ENCODE results near the gene MRPL58.
"Not testable (repeated sequence)": the region's sequence is repeated elsewhere in the genome, so short reads cannot be mapped to it uniquely, and the experiment has no call there.

MRPL58 gene

DNA sequence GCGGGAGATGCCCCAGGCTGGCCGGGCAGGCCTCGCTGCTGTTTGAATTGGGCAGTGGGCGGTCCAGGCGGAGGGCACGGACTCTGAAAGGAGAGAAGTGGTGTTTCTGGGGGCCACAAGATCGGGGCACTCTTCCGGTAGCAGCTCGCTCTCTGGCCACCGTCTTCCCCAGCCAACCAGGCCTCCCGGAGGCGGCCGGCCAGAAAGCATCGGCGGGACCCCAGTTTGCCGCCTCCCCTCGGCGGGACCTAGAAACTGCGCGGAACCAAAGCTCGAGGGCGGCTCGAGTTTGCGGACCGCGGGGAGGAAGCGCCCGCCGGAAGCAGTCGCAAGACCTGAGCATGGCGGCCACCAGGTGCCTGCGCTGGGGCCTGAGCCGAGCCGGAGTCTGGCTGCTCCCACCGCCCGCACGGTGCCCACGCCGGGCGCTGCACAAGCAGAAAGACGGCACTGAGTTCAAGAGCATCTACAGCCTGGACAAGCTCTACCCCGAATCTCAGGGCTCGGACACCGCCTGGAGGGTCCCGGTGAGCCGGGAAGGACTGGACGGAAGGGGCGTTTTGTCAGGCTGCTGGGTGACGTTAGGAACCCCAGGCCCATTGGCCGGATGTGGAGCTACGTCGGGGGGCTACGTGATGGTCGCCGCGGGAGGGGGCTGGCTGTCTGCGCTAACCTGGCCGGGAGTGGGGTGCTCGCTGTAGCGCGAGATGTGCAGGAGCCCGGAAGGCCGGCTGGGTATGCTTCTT lies at the start of gene MRPL58:
Gene MRPL58 (plus strand): TSS at position 325 of the 746 bp plus-strand sequence. CDS start 17 bp downstream, at position 342.
- DNase-seq (ENCODE audit: low read depth in 3 of 3), result peak; percentile 63 to 66 (median 65)

- no peak for DNase-seq (ENCODE audit: low read depth in 3 of 3)
These were observed 48.8 kb upstream of the MRPL58 start for GRCh38 chr17:74963656-74964055.

- DNase-seq (ENCODE audit: low read depth in 3 of 3), result no peak
These were observed 48.2 kb upstream of the MRPL58 start for GRCh38 chr17:74964246-74964761.

- no peak for DNase-seq (ENCODE audit: low read depth in 3 of 3)
These were observed 47.4 kb upstream of the MRPL58 start for GRCh38 chr17:74964988-74965622.

GRCh38 chr17:74968361-74968780 lies 44.1 kb upstream of the MRPL58 start:
- DNase-seq (ENCODE audit: low read depth in 3 of 3), result no peak

- DNase-seq (ENCODE audit: low read depth in 3 of 3), result not testable (repeated sequence)
These were observed 43.0 kb upstream of the MRPL58 start for GRCh38 chr17:74969501-74969900.

DNA sequence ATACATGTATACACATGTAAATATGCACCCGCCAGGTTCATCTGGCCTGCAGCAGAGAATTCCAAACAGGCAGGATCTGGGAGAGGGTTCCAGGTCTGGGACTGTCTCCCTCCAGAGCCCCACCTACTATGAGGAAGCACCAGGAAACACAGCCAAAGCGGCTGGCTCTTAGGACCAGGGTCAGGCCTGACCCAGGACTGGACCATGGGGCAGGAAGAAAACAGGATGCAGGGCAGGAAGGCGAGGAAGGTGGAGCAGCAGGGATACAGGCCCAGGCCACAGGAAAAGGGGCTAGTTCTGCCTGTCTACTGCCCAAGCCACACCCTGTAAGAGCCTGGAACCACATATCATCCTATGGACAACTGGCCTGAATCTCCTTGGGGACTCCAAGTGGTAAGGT lies 42.1 kb upstream of the MRPL58 start:
- DNase-seq (ENCODE audit: low read depth in 3 of 3), result no peak

DNA sequence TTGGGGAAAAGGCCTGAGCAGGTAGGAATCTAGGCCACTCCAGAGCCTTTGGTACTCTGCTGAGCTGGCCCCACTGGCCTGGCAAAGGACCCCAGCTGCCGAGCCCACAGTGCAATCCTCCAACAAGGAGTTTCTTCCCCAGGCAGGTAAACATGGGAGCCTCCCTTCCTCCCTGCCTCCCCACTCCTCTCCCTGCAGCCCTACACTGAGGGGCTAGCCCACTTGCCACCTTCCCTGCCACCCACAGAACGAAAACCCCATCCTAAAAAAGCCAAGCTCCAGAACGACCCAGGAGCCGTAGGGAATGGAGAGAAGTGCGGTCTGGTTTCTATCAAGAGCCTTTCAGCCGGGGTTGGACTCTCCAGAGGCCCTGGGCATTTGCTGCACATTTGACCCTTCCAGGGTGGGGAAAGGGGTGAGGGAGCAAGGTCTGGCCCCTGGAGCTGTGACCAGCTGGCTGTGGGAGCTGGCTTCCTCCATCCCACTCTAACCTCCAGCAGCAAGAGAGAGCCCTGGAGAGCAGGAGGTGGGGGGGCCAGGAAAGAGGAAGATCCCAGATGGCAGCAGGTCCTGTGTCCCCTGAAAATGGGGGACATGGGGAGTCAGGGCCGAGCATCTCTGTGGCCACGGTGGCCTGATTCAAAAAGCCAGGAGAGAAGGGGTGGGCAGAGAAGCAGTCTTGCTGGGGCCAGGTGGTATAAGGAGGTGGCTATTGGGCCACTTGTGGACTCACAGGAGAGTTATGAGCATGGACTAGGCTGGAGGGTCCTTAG lies 41.2 kb upstream of the MRPL58 start:
- no peak for DNase-seq (ENCODE audit: low read depth in 3 of 3)

GRCh38 chr17:74971842-74972106 lies 40.7 kb upstream of the MRPL58 start:
- DNase-seq (ENCODE audit: low read depth in 3 of 3), result no peak

DNA sequence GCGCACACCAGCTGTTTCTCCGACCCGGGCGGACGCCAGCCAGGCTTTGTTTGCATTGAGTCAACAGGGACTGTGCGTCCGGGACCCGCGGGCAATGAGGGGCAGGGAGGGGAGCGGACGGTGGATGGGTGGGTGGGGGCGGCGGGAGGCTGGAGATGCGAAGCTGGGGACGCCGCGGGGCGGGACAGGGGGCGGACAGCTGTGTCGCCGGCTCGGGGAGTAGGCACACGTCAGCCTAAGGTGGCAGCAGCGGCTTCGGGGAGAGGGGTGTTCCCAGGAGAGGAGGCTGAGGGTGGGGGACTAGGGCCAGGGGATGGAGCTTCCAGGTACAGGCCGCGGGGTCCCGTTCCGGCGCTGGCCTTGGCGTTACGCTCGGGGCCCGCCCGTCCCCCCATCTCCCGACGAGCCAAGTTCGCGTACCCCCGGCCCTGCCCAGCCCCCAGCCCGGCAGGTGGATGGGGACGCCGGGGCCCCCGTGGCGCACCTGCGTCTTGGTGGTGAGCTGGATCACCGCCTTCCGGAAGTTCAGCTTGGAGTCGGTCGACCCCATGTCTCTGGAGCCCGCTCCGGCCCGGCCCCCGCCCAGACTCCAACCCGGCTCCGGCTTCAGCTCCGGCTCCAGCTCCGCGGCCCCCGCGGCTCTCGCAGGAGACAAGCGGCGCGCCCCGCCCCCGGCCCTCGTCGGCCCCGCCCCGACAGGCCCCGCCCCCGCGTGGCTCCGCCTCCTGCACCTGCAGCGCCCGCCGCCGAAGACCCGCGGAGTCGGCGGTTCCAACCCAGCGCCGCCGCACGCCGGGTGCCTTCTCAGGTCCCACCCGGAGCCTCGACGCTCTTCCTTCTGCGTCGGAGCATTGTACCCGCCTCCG lies 40.1 kb upstream of the MRPL58 start, which contains the start of gene HID1:
Gene HID1 (minus strand): TSS at position 653 of the 866 bp plus-strand sequence. CDS start 103 bp downstream, at position 550.
- DNase-seq (ENCODE audit: low read depth in 3 of 3), result peak; percentile 75 to 80 (median 76)

GRCh38 chr17:74972973-74973328 lies 39.5 kb upstream of the MRPL58 start:
- no peak for DNase-seq (ENCODE audit: low read depth in 3 of 3)

- no peak for DNase-seq (ENCODE audit: low read depth in 3 of 3)
These were observed 36.5 kb upstream of the MRPL58 start for GRCh38 chr17:74975943-74976342.

DNA sequence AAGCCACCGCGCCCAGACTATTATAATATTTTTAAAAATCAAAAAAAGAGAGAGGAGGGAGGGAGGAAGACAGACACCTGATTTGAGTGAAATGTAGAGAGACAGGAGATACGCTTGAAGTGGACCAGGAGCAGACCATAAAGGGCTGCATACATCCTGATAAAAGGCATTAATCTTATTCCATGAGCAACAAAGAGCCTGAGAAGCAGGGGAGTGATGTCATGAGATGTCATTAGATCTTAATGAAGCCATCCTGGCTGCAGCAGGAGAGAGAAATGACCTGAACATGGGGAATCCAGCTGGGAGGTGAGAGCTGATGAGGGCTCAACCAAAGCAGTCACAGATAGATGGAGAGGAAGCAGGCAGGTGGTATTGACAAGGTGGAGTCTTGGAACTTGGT lies 34.7 kb upstream of the MRPL58 start:
- DNase-seq (ENCODE audit: low read depth in 3 of 3), result no peak

- no peak for DNase-seq (ENCODE audit: low read depth in 3 of 3)
These were observed 34.2 kb upstream of the MRPL58 start for GRCh38 chr17:74978240-74978639.

- no peak for DNase-seq (ENCODE audit: low read depth in 3 of 3)
These were observed 32.9 kb upstream of the MRPL58 start for GRCh38 chr17:74979408-74980146.

GRCh38 chr17:74981318-74981978 lies 31.0 kb upstream of the MRPL58 start:
- no peak for DNase-seq (ENCODE audit: low read depth in 3 of 3)

GRCh38 chr17:74981979-74982662 lies 30.3 kb upstream of the MRPL58 start:
- DNase-seq (ENCODE audit: low read depth in 3 of 3), result peak; percentile 51 to 56 (median 55)

DNA sequence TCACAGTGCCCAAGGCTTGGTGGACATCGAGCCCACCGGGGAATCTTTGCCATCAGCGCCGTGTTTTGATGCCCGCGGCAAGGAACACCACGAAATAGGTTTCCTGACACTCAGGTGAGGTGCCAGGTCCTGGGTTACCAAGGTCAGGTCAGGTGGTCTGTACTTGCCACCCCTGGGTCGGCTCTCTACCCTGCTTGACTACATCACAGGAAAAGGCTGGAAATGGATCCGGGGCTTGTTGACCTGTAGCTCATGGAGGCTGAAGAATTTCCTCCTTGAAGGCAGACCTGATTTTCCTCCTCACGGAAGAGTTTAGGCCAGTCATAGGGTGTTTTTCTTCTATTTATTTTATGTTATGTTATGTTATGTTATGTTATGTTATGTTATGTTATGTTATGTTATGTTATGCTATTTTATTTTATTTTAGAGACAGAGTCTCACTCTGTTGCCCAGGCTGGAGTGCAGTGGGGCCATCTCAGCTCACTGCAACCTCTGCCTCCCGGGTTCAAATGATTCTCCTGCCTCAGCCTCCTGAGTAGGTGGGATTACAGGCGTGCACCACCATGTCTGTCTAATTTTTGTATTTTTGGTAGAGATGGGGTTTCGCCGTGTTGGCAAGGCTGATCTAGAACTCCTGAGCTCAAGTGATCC lies 29.7 kb upstream of the MRPL58 start:
- DNase-seq (ENCODE audit: low read depth in 3 of 3), result not testable (repeated sequence)

- DNase-seq (ENCODE audit: low read depth in 3 of 3), result no peak
These were observed 26.3 kb upstream of the MRPL58 start for GRCh38 chr17:74986206-74986576.

Data from stimulated activated CD4-positive, alpha-beta T cell treated with anti-CD3 and anti-CD28 coated beads, TNF-alpha, amount 100 ng/mL, for 4 hours (primary cell).